NCI-H1105 (cell line): ENCODE data around the gene LCOR.

ENCODE experiments used
- DNase-seq: peaks from one replicate; lab custom pipeline; 2025; lab: John Stamatoyannopoulos, UW

The LCOR gene

DNA sequence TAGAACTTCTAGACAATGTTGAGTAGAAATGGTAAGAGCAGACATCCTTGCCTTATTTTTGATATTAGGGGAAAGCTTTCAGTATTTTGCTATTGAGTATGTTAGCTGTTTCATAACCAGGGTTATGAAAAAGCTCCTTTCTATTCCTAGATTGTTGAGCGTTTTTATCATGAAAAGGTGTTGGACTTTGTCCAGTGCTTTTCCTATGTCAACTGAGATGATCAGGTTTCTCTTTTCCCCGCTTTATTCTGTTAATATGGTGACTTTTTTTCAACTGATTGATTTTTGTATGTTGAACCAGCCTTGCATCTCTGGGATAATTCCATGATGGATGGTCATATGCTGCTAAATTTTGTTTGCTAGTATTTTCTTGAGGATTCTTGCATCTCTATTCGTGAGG lies 58.5 kb downstream of the LCOR start:
- no peak for DNase-seq

DNA sequence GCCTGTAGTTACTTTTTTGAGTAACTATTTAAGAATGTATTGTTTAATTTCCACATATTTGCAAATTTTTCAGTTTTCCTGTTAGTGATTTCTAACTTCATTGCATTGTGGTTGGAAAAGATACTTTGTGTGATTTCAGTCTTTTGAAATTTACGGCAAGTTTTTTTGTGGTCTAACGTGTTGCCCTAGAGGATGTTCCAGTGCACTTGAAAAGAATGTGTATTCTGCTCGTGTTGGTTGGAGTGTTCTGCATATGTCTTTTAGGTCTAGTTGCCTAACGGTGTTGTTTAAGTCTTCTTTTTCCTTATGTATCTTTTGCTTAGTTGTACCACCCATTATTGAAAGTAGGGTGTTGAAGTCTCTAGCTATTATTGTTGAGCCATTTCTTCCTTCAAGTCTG lies 59.7 kb downstream of the LCOR start:
- DNase-seq = no peak

DNA sequence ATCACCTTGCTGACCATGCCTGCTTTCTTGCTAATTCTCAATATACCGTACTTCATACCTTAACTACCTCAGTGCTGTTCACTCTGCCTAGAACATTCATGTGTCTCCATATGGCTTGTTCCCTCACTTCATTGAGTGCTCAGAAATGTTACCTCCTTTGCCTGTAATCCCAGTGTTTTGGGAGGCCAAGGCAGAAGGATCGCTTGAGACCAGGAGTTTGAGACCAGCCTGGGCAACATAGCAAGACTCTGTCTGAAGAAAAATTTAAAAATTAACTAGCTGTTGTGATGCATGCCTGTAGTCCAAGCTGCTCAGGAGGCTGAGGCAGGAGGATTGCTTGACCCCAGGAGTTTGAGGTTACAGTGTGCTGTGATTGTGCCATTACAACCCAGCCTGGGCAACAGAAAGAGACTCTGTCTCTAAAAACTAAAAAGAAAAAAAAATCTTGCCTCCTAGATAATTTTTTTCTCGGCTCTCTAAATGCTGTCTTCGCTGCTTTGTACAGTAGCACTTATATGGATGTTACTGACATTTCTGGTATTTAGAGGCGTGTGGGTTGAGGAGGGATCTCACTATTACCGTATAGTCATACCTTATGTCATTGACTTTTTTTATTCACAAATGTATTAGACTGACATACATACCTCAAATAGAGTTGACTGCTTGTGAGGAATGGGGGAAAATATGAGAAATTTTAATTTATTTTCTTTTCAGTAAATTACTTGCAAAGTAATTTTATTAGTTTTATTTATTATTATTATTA lies 63.7 kb downstream of the LCOR start:
- DNase-seq = no peak

DNA sequence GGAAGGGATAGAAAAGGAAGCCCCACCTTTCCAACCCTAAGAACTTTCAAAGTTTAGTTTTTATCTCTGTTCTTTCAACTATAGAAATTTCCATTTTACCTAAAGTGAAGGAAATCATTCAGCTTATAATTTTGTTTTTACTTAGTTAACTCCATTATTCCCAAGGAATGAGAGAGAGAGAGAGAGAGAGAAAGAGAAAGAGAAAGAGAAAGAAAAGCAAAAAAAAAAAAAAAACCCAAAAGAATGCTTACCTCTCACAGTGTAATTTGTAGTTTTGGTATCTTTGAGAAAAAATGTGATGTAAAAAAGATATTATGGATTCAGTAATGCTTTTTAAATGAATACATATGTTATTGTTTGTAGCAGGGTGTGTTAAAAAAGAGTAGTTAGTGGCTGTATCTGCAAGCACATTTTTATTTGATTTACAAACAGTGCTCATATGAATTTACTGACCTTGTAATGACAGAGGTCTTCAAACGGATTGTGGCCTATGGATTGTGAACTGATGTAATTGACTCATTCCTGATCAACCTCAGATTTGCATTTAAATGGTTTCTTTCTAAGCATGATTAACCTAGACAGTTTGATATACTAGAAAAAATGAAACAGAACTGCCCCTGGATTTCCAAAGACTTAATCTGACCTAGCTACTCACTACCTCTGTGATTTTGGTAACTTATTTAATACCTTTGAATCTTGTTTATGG lies 64.9 kb downstream of the LCOR start:
- DNase-seq = no peak

DNA sequence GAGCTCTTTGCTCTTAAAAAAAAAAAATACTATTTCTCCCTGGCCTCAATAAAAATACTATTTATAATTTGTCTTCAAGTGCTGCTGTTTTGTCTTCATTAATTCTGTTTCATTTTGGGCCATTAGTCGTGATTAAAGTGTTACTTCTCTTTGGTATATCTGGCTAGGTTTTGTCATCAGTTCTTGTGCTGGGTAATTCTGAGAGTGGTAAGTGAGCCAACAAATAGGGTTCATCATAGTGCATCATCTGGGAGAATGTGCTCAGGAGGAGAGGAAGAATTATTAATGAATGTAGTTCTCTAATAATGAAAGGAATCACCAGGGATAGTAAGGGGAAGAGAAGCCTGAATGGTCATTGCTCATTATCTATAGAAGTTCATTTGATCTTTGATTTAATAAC lies 70.0 kb downstream of the LCOR start:
- no peak for DNase-seq

DNA sequence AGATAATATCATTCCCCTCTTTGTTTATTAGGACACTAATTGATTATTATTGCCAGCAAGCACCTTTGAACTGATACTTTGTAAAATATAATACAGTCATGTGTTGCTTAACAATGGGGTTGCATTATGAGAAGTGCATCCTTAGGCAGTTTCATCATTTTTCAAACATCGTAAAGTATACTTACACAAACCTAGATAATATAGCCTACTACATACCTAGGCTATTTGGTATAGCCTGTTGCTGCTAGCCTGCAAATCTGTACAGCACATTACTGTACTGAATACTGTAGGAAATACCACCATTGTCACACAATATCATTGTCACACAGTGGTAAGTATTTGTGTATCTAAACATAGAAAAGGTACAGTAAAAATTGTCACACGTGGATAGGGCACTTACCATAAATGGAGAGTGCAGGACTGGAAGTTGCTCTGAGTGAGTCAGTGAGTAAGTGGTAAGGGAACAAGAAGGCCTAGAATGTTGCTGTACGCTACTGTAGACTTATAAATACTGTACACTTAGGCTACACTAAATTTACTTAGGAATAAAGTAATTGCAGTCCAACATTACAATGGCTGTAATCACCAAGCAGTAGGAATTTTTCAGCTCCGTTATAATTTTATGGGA lies 70.7 kb downstream of the LCOR start:
- no peak for DNase-seq

DNA sequence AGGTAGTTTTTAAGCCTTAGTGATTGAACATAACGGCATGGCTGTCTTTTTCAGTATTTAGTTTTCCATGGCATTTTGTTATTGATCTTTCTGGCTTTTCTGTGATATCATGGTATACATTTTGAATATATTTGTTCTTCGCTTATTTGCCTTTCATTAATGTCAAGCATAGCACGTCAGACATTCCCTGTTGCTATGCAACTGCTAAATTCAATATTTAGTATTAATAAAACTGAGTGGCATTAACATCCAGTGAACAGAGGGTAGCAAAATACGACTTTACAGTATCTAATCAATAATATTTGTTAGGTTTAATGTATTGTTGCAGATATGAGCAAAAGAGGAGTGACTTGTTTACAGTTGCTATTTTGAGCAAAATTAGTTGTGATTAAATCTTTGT lies 72.5 kb downstream of the LCOR start:
- no peak for DNase-seq

DNA sequence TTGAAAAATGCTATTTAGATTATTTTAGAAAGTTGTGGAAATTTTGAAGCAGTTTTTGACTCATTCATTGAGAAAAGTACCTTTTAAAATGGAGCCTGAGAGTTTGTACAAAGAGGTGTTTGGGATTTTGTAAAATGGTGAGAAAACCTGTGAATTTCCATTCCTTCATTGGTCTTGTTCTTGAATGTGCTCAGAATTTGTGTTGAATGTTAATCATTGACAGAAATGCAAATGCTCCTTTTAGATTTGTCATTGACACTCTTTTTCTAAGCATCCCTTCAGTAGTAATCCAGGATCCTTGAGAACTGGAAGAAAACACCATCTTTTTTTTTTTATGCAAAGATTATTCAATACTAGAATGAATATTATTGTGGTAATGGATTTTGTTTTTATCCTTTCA lies 74.8 kb downstream of the LCOR start:
- no peak for DNase-seq

DNA sequence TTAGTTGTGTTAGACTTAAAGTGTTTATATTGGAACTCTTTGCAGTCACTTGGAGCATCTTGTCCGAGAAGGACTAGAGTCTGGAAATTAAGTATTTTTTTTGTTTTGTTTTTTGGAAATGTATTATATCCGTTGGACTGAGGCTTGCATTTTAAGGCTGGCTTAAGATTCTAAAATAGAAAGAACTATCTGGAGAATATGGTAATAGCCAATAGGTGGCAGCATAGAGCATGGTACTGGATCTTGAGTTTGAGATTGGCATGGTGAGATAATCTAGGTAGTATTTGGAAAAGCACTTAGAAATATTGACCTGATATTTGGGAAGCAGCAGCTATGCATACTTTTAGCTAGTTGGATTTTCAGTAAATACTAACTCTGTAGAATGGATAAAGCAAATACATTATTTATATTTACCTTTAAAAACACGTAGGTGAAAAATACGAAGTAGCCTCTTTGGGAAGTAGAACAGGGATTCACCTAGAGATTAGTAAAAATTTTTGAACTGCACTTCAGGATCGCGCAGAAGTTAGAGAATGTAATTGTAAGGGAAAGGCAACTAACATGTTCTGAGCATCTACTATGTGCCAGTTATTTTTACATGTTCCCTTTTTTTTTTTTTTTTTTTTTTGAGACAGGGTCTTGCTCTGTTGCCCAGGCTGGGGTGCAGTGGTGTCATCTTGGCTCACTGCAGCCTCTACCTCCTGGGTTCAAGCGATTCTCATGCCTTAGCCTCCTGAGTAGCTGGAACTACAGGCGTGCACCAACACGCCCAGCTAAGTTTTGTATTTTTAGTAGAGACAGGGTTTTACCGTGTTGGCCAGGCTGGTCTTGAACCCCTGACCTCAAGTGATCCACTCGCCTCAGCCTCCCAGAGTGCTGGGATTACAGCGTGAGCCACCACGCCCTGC lies 78.6 kb downstream of the LCOR start:
- DNase-seq = no peak

DNA sequence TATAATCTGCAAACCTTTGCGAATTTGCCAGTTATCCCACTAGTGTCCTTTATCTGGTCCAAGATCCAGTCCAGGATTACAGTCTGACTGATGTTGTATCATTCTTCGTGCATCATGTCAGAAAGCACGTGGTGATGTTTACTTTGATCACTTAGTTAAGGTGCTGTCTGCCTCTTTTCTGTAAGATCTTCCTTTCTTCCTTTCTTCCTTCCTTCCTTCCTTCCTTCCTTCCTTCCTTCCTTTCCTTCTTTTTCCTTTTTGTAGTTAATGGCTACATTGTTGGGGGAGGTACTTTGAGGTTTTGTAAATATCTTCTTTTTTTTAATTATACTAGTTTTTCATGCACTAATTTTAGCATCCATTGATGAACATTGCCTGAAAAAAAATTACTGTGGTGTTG lies 80.3 kb downstream of the LCOR start:
- no peak for DNase-seq

DNA sequence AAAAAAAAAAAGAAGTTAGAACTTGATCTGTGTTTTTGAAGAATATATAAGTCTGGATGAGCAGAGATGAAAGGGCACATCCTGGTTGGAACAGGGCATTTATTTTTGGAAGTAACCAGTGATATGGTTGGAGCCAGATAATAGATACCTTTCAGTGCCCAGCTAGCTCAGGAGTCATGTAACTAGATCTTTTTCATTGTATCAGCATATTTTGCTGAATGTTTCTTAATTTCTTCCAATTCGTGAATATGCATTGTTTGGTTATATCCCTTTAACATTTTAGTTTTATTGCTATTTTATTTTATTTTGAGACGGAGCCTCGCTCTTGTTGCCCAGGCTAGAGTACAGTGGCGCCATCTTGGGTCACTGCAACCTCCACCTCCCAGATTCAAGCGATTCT lies 81.8 kb downstream of the LCOR start:
- DNase-seq = no peak

DNA sequence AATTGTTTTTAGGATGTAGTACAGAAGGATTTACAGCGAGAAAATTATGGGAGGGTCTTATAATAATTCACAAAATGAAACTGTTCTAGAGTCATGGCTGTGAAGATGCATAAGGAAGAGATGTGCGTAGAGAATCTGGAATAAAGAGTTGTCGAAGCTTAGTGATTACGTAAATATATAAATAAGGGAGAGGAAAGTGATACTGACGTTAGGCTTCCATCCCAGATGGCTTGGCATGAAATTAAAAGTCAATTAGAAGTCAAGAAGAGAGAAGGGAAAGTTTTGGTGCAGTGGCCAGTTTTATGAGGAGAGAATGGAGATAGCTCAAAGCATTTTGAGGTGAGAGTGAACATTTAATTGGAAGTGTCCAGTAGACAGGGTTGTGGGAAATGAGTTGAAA lies 85.5 kb downstream of the LCOR start:
- DNase-seq = no peak

DNA sequence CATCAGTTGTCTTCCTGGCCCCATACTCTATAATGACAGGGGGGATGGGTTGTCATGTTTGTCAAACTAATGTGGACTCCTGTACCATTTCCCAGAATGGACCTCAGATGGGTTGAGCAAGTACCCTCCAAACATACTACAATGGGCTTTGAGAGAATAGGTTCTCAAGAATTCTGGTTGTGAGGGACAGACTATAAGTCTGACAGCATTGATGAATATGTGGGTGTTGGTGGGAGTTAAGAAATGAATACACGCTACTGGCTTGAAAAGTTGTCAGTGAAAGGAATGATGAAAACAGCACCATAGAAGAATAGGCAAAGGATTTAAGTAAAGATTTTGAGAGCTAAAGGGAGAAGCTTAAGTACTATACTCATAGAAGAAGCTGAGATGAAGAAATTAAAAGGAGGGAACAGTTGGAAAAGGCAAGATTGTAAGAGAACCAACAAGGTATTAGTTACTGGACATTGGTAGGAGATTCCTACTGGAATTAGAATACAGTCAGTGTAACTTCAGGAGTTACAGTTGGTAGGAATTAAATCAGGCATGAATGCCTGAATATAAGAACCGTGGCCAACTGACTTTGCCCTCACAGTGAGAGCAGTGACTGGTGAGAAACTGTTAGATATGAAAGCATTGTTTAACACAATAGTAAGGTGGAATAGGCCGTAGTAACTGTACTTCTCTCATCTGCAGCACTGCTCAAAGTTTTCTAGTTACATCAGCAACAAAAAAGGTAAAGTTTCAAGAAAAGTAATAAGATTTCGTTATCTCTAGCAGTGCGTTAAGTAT lies 86.3 kb downstream of the LCOR start:
- DNase-seq = no peak

DNA sequence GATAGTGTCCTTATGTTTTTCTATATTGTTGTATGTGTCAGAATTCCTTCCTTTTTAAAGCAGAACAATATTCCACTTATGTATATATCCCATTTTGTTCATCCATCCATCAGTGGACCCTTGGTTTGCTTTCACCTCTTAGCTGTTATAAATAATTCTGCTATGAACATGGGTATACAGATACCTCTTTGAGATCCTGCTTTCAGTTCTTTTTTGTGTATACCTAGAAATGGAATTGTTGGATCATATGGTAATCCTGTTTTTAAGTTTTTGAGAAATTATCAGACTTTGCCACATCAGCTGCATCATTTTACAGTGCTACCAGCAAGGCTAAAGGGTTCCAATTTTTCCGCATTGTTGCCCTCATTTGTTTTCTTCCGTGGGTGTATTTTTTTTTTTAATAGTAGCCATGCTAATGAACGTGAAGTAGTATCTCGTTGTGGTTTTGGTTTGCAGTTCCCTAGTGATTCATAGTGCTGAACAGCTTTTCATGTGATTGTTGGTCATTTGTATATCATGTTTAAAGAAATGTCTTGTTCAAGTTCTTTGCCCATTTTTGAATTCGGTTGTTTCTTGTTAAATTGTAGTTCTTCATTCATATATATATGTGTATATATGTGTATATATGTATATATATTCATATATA lies 87.8 kb downstream of the LCOR start:
- no peak for DNase-seq

DNA sequence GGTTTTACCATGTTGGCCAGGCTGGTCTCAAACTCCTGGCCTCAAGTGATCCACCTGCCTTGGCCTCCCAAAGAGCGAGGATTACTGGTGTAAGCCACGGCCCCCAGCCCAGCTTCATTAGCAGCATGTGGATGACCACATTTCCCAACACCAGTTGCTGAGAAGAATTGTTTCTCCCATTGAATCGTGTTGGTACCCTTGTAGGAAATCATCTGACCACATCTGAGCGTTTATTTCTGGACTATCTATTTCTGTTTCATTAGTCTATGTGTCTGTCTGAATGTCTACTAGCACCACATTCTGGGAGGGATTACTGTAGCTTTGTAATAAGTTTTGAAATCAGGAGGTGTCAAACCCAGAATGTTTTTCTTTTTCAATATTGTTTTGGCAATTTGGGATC lies 89.6 kb downstream of the LCOR start:
- no peak for DNase-seq

DNA sequence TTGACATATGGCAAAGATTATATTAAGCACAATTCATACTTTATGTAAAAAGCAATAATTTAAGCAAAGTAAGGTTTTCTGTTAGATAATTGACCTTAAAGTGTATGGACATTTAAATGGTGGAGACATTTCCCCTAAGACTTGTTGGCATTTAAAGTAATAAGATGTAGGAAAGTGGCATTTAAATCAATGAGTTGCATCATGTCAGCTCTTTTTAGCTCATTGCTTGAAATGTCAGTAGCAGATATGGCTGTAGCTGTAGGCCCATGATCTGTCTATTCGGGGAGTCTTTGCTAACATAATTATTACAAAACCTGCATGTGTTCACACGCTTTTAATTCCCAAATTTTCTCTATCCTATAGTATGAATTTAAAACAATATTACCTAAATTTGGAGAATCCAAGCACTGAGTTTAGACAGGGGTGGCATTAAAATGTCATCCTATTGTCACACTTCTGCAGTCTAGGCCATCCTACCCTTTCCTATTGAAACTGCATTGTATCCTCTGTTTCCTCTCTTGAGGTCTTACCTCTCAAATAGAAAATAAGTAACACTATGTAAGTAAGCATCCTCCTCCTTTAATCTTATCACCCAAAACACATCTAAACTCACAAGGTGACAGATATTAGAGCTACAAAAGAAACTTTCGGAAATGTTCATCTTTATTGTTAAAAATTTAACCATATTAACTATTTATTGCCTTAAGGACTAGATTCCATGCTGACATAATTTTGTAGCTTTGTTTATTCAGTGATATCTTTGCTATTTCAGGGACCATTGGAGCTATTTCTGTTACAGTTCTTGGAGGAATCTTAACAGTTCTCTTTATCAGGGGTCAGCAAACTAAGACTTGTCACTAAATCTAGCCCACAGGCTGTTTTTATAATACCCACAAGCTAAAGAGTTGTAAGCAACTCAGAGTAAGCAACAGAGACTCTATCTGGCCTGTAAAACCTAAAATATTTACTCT lies 91.2 kb downstream of the LCOR start:
- no peak for DNase-seq

DNA sequence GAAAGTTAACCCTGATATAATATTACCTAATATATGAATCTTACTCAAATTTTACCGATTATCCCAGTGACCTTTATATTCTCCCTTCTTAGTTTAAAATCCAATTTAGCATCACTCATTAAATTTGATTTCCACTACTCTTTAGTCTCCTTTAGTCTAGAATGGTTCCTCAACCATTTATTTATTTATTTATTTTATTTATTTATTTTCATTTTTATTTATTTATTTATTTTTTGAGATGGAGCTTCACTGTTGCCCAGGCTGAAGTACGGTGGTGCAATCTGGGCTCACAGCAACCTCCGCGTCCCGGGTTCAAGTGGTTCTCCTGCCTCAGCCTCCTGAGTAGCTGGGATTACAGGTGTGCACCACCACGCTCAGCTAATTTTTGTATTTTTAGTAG lies 92.8 kb downstream of the LCOR start:
- DNase-seq = no peak

DNA sequence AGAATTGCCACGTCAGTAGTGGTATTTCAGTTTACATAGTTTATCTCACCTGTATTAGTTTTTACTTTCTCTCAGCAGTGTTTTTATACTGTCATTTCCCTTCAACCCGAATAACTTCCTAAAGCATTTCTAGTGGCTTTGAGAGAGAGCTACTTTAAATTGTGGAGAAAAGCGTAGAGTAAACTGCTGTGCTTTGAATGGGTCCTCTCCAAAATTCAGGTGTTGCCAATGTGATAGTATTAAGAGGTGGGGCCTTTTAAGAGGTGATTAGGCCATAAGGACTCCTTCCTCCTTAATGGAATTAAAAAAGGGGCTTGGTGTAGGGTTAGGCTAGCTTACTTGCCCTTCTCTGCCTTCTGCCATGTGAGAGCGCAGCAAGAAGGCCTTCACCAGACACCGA lies 98.4 kb downstream of the LCOR start:
- DNase-seq = no peak

DNA sequence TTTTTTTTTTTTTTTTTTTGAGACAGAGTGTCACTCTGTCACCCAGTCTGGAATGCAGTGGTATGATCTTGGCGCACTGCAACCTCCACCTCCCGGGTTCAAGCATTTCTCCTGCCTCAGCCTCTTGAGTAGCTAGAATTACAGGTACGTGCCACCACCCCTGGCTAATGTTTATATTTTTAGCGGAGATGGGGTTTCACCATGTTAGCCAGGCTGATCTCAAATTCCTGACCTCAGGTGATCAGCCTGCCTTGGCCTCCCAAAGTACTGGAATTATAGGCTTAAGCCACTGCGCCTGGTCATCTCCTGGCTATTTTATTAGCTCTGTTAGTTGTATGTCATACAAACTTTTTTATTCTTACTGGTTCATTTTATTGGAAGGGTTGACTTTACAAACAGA lies 103.0 kb downstream of the LCOR start:
- DNase-seq = no peak

DNA sequence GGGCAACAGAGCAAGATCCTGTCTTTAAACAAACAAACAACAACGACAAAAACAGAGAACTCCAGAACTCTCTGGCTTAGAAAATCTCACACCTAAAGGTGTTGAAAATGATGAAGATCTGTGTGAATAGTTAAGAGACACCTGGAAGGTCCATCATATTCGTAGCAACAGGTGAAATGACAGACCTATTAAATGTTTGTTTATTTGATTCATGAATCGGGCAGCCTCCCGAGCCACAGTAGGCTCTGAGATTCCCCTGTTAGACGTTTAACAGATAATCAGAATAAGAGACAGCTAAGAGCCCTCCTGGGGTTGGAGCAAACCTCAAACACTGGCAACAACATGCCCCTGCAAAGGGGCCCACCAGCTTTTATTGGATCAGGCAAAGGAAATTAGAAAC lies 103.7 kb downstream of the LCOR start:
- no peak for DNase-seq
